GM12878 (cell line): ENCODE results near the gene PLB1. TPM values are rescaled to one million over a fixed set of nuclear protein-coding genes. Genes with fewer than 3 reads are reported as not detected.

Experiments
- ATAC-seq: fragments of 200-7000 bp; cut with Tn5 transposase; 3 replicates; pipeline ENCODE4 v1.9.1; 2020; ENCODE audit warnings: mild to moderate bottlenecking, moderate library complexity
- BruUV-seq: library from RNA; stranded (reverse); fragments of 400-500 nt; replicated peaks from 2 replicates; lab custom pipeline; 2021; lab: Mats Ljungman, UMichigan
- CTCF ChIA-PET: fragments of 300-600 bp; sonication (Branson Sonifier 250); formaldehyde crosslinking; extraction: SDS; loops from one replicate; lab custom pipeline; 2021; ENCODE audit warnings: inconsistent platforms; lab: Yijun Ruan, JAX
- POLR2A ChIA-PET: fragments of 350-600 bp; formaldehyde crosslinking; extraction: SDS; loops from one replicate; lab custom pipeline; 2021; ENCODE audit warnings: inconsistent platforms; lab: Charles Lee
- RAD21 ChIA-PET: fragments of 300-600 bp; sonication (Branson Sonifier 250); formaldehyde crosslinking; loops from one replicate; lab custom pipeline; 2023; ENCODE audit warnings: antibody characterized with exemption; ENCODE audit not compliant: unreplicated experiment; lab: Charles Lee
- SMC1A ChIA-PET: fragments of 300-600 bp; sonication (Branson Sonifier 250); formaldehyde crosslinking; loops from one replicate; lab custom pipeline; 2023; ENCODE audit not compliant: unreplicated experiment, uncharacterized antibody; lab: Charles Lee
- DNase-seq: peaks from one replicate; pipeline ENCODE4 v3.0.0-alpha.2; 2011; ENCODE audit warnings: low read depth, low spot score
- FAIRE-seq: peaks from 3 replicates; lab custom pipeline; 2011; peaks lifted over from hg19 to GRCh38; lab: Jason Lieb, UNC
- H2AFZ ChIP-seq: 2 replicates; pipeline ENCODE4 v1.6.0; 2011; ENCODE audit warnings: low read depth, low read length, control low read depth; ENCODE audit not compliant: control insufficient read depth
- H3K27ac ChIP-seq: 2 replicates; pipeline ENCODE4 v1.5.1; 2011; ENCODE audit warnings: control low read depth; ENCODE audit not compliant: control insufficient read depth, insufficient read depth
- H3K27me3 ChIP-seq, 2 experiments: replicated peaks in 1 of 2; 2 replicates each; pipeline versions ENCODE4 v1.6.0 to v1.6.1; 2011; ENCODE audit warnings: low read length in 1 of 2; ENCODE audit not compliant: control insufficient read depth in 2 of 2, insufficient read depth in 2 of 2
- H3K36me3 ChIP-seq, 2 experiments: 2 replicates each; pipeline ENCODE4 v1.5.1; 2011; ENCODE audit warnings: low read length in 1 of 2; ENCODE audit not compliant: control insufficient read depth in 2 of 2, insufficient read depth in 2 of 2
- H3K4me1 ChIP-seq: 2 replicates; pipeline ENCODE4 v1.6.1; 2011; ENCODE audit warnings: mild to moderate bottlenecking, low read length, moderate library complexity, mixed read lengths; ENCODE audit not compliant: control insufficient read depth, insufficient read depth
- H3K4me2 ChIP-seq: 2 replicates; pipeline ENCODE4 v1.6.0; 2011; ENCODE audit warnings: control low read depth; ENCODE audit not compliant: control insufficient read depth, insufficient read depth
- H3K4me3 ChIP-seq: fragments of 200-600 bp; sonication (generic); 2 replicates; pipeline ENCODE4 v1.5.1; 2016
- H3K79me2 ChIP-seq: 2 replicates; pipeline ENCODE4 v1.6.0; 2011; ENCODE audit warnings: low read length; ENCODE audit not compliant: control insufficient read depth, insufficient read depth
- H3K9ac ChIP-seq: 2 replicates; pipeline ENCODE4 v1.8.0; 2011; ENCODE audit warnings: low read length, control low read depth, mixed read lengths; ENCODE audit not compliant: control insufficient read depth, insufficient read depth
- H3K9me3 ChIP-seq: replicated peaks from 3 replicates; pipeline ENCODE4 v1.5.1; 2011; ENCODE audit warnings: mild to moderate bottlenecking, low read length; ENCODE audit not compliant: control insufficient read depth, insufficient read depth
- H4K20me1 ChIP-seq: 2 replicates; pipeline ENCODE4 v1.6.0; 2011; ENCODE audit not compliant: control insufficient read depth, insufficient read depth
- EZH2 ChIP-seq: IDR thresholded peaks from 2 replicates; pipeline ENCODE4 v1.6.1; 2012; ENCODE audit warnings: low read depth, mild to moderate bottlenecking, control low read depth, inconsistent platforms, low read length, borderline replicate concordance; ENCODE audit not compliant: control insufficient read depth
- GABPA ChIP-seq: IDR thresholded peaks from 2 replicates; pipeline ENCODE4 v1.6.1; 2014; ENCODE audit warnings: antibody characterized with exemption, low read depth, mild to moderate bottlenecking, inconsistent platforms
- HDAC2 ChIP-seq: fragments of 200-600 bp; sonication (generic); IDR thresholded peaks from 2 replicates; pipeline ENCODE4 v1.6.1; 2017
- KAT2A ChIP-seq: conservative IDR thresholded peaks from 2 replicates; pipeline ENCODE4 v1.6.1; 2011; ENCODE audit warnings: low read depth, low read length; ENCODE audit not compliant: control insufficient read depth
- MEF2B ChIP-seq: fragments of 450-650 bp; IDR thresholded peaks from 2 replicates; pipeline ENCODE4 v1.6.1; 2018; ENCODE audit warnings: mild to moderate bottlenecking, moderate library complexity; ENCODE audit not compliant: partially characterized antibody, poor library complexity, severe bottlenecking
- MYC ChIP-seq: IDR thresholded peaks from 2 replicates; pipeline ENCODE4 v1.6.1; 2011; ENCODE audit warnings: mild to moderate bottlenecking, low read length, moderate library complexity, inconsistent platforms; ENCODE audit not compliant: insufficient read depth, insufficient replicate concordance, insufficient read length, severe bottlenecking
- PML ChIP-seq: IDR thresholded peaks from 2 replicates; pipeline ENCODE4 v1.6.1; 2012; ENCODE audit warnings: low read length, inconsistent platforms
- POLR2AphosphoS2 ChIP-seq: IDR thresholded peaks from 2 replicates; pipeline ENCODE4 v1.6.1; 2011; ENCODE audit warnings: low read depth, mild to moderate bottlenecking, low read length, improper control_type of control experiment, moderate library complexity
- POLR2AphosphoS5 ChIP-seq: IDR thresholded peaks from 2 replicates; pipeline ENCODE4 v1.6.1; 2011; ENCODE audit warnings: mild to moderate bottlenecking, low read length, inconsistent platforms
- PRDM15 ChIP-seq: fragments of 450-650 bp; formaldehyde crosslinking; IDR thresholded peaks from 2 replicates; pipeline ENCODE4 v1.4.0; 2020; ENCODE audit warnings: mild to moderate bottlenecking, moderate library complexity
- WRNIP1 ChIP-seq: IDR thresholded peaks from 2 replicates; pipeline ENCODE4 v1.6.1; 2011; ENCODE audit warnings: low read depth, low read length, improper control_type of control experiment, borderline replicate concordance
- ZNF24 ChIP-seq: fragments of 450-650 bp; IDR thresholded peaks from 2 replicates; pipeline ENCODE4 v1.6.1; 2017; ENCODE audit warnings: antibody characterized with exemption, mild to moderate bottlenecking
- ZNF384 ChIP-seq: IDR thresholded peaks from 2 replicates; pipeline ENCODE4 v1.6.1; 2012; ENCODE audit warnings: low read depth, mild to moderate bottlenecking, low read length, improper control_type of control experiment, borderline replicate concordance
- WGBS: methylation state at CpG from one replicate; pipeline ENCODE4 v1.1.6; 2016; ENCODE audit warnings: low lambda C conversion rate; ENCODE audit not compliant: insufficient replicate concordance, insufficient coverage; ENCODE audit errors: missing lambda C conversion rate; 5-methylcytosine and 5-hydroxymethylcytosine counted together
- in situ Hi-C: fragments of 300-500 bp; cut with MboI; formaldehyde crosslinking; loops from 9 replicates; pipeline ENCODE4 v1.14.3; 2018; ENCODE audit warnings: mixed read lengths
- intact Hi-C: fragments of 100-400 bp; cut with micrococcal nuclease; formaldehyde crosslinking; loops from one replicate; pipeline ENCODE4 v1.14.2; 2022; ENCODE audit not compliant: unreplicated experiment
- polyA plus RNA-seq, 11 experiments: library from polyadenylated mRNA; depleted of rRNA in 4 of 11; unstranded in 6 of 11; stranded (reverse) in 5 of 11; fragments of >200 nt; fragmentation: Nextera tagmentation in 4 of 11; fragmentation: Illumina TruSeq in 1 of 11; extraction: Ambion mirVana in 4 of 11; extraction: Trizol in 1 of 11; gene quantifications; 1 replicate in 1 of 11; 2 replicates in 10 of 11; pipeline versions ENCODE4 v1.2.1 to v1.2.3, GENCODE V29; 2011 to 2016; ENCODE audit warnings: inconsistent platforms in 2 of 11, missing spikeins in 2 of 11, low read depth in 1 of 11
- total RNA-seq, 4 experiments: library from RNA; depleted of rRNA in 3 of 4; stranded (reverse); fragments of >200 nt in 3 of 4; fragmentation: Illumina TruSeq in 1 of 4; extraction: Trizol in 1 of 4; gene quantifications; 2 replicates each; pipeline versions ENCODE4 v1.2.1 to v1.2.3, GENCODE V29; 2013 to 2021

The PLB1 gene
- total and polyA plus RNA-seq, 10 of the 15 experiments (the other 5 are each of a cell fraction or from before 2014, with no cell fraction given), result 0.03 to 0.49 (median 0.28) TPM

- TF ChIP-seq PRDM15 (CRISPR knock-in tag) (no peak), GABPA (no peak)
- TF ChIP-seq, all 136 proteins: peak for 0
Observed at GRCh38 chr2:28577791-28578680, 82.2 kb downstream of the PLB1 start (continued).

- no peak for FAIRE-seq
- SMC1A ChIA-PET, result interaction anchor here (0.6 kb wide), 1 partner anchor 117 kb away, joined by 3 read pairs; no protein-coding TSS in a partner anchor
- TF ChIP-seq POLR2AphosphoS5, result no peak
- TF ChIP-seq KAT2A, result no peak
- no peak for TF ChIP-seq POLR2AphosphoS2
- TF ChIP-seq MYC, result no peak
- no peak for TF ChIP-seq PML
- TF ChIP-seq WRNIP1, result no peak
- no peak for TF ChIP-seq ZNF384
- TF ChIP-seq ZNF24, result no peak
- TF ChIP-seq MEF2B, result no peak
- no peak for TF ChIP-seq EZH2
- TF ChIP-seq HDAC2, result no peak
Observed at GRCh38 chr2:28578774-28579173, 82.9 kb downstream of the PLB1 start.

More at GRCh38 chr2:28578774-28579173, 82.9 kb downstream of the PLB1 start:
- DNase-seq, result no peak
- Histone ChIP-seq H3K27ac (no peak overlapping the region), H3K4me2 (no peak overlapping the region), H3K79me2 (no peaks in the 10 kb centered on the region), H4K20me1 (no peaks in the 10 kb centered on the region), H3K4me1 (no peaks in the 10 kb centered on the region), H2AFZ (no peak overlapping the region), H3K4me3 (no peak overlapping the region), H3K27me3 (peaks cover 0 to 1% of the 10 kb centered on the region in 2 experiments; a peak in 1 of 4 replicates), H3K9me3 (no peaks in the 10 kb centered on the region), H3K9ac (no peak overlapping the region), H3K36me3 (no peaks in the 10 kb centered on the region)
- no peak for ATAC-seq
- BruUV-seq, result no TSS peak
- WGBS, result 31% methylated on average over 2 of the region's 2 CpGs
- ChIA-PET RAD21 (interaction anchor here (1.1 kb wide), 1 partner anchor 15 kb away, joined by 3 read pairs; no protein-coding TSS in a partner anchor), POLR2A (no interaction called here), CTCF (interaction anchor here (2.9 kb wide), 1 partner anchor 12 kb away, joined by 12 read pairs; no protein-coding TSS in a partner anchor)
- intact Hi-C loops (no loop called here), in situ Hi-C loops (no loop called here)
